ENCODE measurements around the gene MYG1.

DNA sequence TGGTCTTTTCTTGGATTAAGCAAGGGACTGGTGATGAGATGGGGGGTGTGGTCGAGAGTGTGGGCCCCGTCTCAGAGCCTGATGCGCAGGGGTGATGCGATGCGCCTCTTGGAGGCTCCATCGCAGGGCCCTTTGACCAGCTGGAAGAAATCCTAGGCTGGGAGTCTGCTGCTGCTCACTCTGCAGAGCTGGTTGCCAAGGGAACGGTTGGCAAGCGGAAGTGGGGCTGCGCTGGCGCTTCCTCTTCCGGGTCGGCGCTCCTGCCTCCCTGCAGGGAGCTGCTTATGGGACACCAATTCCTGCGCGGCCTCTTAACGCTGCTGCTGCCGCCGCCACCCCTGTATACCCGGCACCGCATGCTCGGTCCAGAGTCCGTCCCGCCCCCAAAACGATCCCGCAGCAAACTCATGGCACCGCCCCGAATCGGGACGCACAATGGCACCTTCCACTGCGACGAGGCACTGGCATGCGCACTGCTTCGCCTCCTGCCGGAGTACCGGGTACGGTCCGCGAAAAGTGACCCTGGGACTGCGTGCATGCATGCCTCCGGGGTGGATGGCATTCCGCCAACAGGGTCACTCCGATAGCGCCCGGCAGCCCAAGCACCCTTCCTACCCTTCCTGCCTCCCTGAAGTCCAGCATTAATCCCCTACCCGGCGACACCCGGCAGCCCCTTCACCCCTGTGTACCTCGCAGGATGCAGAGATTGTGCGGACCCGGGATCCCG lies at the start of gene MYG1:
- TF ChIP-seq, protein P1, sequence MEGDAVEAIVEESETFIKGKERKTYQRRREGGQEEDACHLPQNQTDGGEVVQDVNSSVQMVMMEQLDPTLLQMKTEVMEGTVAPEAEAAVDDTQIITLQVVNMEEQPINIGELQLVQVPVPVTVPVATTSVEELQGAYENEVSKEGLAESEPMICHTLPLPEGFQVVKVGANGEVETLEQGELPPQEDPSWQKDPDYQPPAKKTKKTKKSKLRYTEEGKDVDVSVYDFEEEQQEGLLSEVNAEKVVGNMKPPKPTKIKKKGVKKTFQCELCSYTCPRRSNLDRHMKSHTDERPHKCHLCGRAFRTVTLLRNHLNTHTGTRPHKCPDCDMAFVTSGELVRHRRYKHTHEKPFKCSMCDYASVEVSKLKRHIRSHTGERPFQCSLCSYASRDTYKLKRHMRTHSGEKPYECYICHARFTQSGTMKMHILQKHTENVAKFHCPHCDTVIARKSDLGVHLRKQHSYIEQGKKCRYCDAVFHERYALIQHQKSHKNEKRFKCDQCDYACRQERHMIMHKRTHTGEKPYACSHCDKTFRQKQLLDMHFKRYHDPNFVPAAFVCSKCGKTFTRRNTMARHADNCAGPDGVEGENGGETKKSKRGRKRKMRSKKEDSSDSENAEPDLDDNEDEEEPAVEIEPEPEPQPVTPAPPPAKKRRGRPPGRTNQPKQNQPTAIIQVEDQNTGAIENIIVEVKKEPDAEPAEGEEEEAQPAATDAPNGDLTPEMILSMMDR (IDR thresholded peaks at IDR 0.05) = peak in 1 of 2 donors; percentile 10
- TF ChIP-seq POLR2AphosphoS5 (IDR thresholded peaks at IDR 0.05) = peak in 2 of 3 donors; percentile 67 to 76
- TF ChIP-seq POLR2A (IDR thresholded peaks at IDR 0.05) = peak in 1 of 2 donors; percentile 34
- no peak for TF ChIP-seq EP300 (IDR thresholded peaks at IDR 0.05)

Measured in suprapubic skin (tissue), 4 donors.